Measurements from ENCODE around the gene CIROP. TPM values are rescaled to one million over a fixed set of nuclear protein-coding genes. Genes with fewer than 3 reads are reported as not detected.
A peak's percentile ranks its signal among the peaks of the same experiment; 100 is the strongest.

The CIROP gene
- total and polyA plus RNA-seq, 9 of the 15 experiments (the other 6 are each of a cell fraction or from before 2014, with no cell fraction given), result not detected

GRCh38 chr14:23153851-23154796 lies 49.3 kb upstream of the CIROP start (continued):
- TF ChIP-seq, protein P1, sequence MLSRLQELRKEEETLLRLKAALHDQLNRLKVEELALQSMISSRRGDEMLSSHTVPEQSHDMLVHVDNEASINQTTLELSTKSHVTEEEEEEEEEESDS (CRISPR knock-in tag; IDR thresholded peaks at IDR 0.05), result no peak
- TF ChIP-seq KDM4B (IDR thresholded peaks at IDR 0.05; ENCODE audit: borderline replicate concordance in 2 of 2, low read depth in 1 of 2) (no peak), MAZ (CRISPR knock-in tag; conservative IDR thresholded peaks at IDR 0.05 in 1 of 2, IDR thresholded peaks at IDR 0.05 in 1 of 2) (peak; percentile 45 to 58; a peak in 1 of 4 replicates), KHSRP (IDR thresholded peaks at IDR 0.05) (no peak), POLR2G (IDR thresholded peaks at IDR 0.05; ENCODE audit: low read depth, low read length) (peak; percentile 60), ELF2 (CRISPR knock-in tag; IDR thresholded peaks at IDR 0.05) (0 out of 2 replicates have a peak, but pooled peaks have one; percentile 37), ZNF274 (IDR thresholded peaks at IDR 0.05; ENCODE audit: borderline replicate concordance, low read depth, low read length) (no peak), ILF3 (IDR thresholded peaks at IDR 0.05; ENCODE audit: borderline replicate concordance) (no peak), TCF7 (IDR thresholded peaks at IDR 0.05; ENCODE audit: borderline replicate concordance) (no peak), ZNF263 (CRISPR knock-in tag; IDR thresholded peaks at IDR 0.05; ENCODE audit: borderline replicate concordance) (no peak), HNRNPH1 (optimal IDR thresholded peaks at IDR 0.05; ENCODE audit: low read depth, low read length) (no peak), TBP (optimal IDR thresholded peaks at IDR 0.05; ENCODE audit: low read depth, low read length) (peak; percentile 32), MTF1 (CRISPR knock-in tag; IDR thresholded peaks at IDR 0.05; ENCODE audit: borderline replicate concordance) (0 out of 2 replicates have a peak, but pooled peaks have one; percentile 24), PTTG1 (tag; IDR thresholded peaks at IDR 0.05; ENCODE audit: low read depth) (no peak), BMI1 (IDR thresholded peaks at IDR 0.05; ENCODE audit: low read length) (no peak), TRIM28 (IDR thresholded peaks at IDR 0.05) (0 out of 2 replicates have a peak, but pooled peaks have one; percentile 26), RUNX1 (IDR thresholded peaks at IDR 0.05; ENCODE audit: low read depth) (no peak; the same call in 1 of the 2 replicates), IRF2 (CRISPR knock-in tag; IDR thresholded peaks at IDR 0.05) (no peak), ZNF121 (CRISPR knock-in tag; conservative IDR thresholded peaks at IDR 0.05) (no peak), L3MBTL2 (IDR thresholded peaks at IDR 0.05) (peak; percentile 99), OTX1 (CRISPR knock-in tag; IDR thresholded peaks at IDR 0.05) (no peak), SNIP1 (IDR thresholded peaks at IDR 0.05; ENCODE audit: low read depth) (no peak), TAL1 (IDR thresholded peaks at IDR 0.05) (no peak), ZNF778 (CRISPR knock-in tag; IDR thresholded peaks at IDR 0.05) (no peak), NR1H2 (CRISPR knock-in tag; IDR thresholded peaks at IDR 0.05) (no peak), NFXL1 (CRISPR knock-in tag; IDR thresholded peaks at IDR 0.05) (no peak), CHAMP1 (IDR thresholded peaks at IDR 0.05) (no peak)
- TF ChIP-seq, protein P2, sequence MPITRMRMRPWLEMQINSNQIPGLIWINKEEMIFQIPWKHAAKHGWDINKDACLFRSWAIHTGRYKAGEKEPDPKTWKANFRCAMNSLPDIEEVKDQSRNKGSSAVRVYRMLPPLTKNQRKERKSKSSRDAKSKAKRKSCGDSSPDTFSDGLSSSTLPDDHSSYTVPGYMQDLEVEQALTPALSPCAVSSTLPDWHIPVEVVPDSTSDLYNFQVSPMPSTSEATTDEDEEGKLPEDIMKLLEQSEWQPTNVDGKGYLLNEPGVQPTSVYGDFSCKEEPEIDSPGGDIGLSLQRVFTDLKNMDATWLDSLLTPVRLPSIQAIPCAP (CRISPR knock-in tag; IDR thresholded peaks at IDR 0.05; ENCODE audit: borderline replicate concordance), result no peak

Data from K562 (cell line).